ENCODE results near the gene RHEB.
"Not testable (repeated sequence)": the region's sequence is repeated elsewhere in the genome, so short reads cannot be mapped to it uniquely, and the experiment has no call there.

The RHEB gene, protein sequence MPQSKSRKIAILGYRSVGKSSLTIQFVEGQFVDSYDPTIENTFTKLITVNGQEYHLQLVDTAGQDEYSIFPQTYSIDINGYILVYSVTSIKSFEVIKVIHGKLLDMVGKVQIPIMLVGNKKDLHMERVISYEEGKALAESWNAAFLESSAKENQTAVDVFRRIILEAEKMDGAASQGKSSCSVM

GRCh38 chr7:151519765-151520418 lies at the start of gene RHEB:
Gene RHEB, minus strand, starts transcription at chr7:151519895. Its CDS starts 384 bp downstream, at chr7:151519511.
- DNase-seq (ENCODE audit: low spot score) = peak; percentile 96

GRCh38 chr7:151566897-151567320 lies 47.2 kb upstream of the RHEB start:
- peak; percentile 57 for DNase-seq (ENCODE audit: low spot score)

DNA sequence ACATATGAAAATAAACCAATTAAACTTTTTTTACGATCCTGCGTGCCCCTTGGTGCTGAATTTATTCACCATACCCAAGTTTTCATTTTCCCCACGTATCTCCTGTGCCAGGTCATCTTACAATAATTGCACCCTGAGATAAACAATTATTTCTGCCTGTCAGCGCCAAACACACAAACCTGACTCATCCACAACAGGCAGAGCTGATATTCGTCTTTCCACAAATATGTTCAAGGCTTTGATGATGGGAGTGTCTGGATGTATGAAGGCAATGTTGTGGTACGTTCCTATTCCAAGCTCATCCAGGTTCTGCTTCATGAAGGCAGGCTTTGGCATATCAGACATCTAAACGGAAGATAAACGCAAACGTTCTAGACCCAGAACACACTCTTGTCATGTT lies 45.8 kb upstream of the RHEB start:
- DNase-seq (ENCODE audit: low spot score) = no peak

GRCh38 chr7:151560243-151560642 lies 40.5 kb upstream of the RHEB start:
- DNase-seq (ENCODE audit: low spot score) = no peak

GRCh38 chr7:151559557-151560183 lies 40.0 kb upstream of the RHEB start:
- DNase-seq (ENCODE audit: low spot score) = no peak

DNA sequence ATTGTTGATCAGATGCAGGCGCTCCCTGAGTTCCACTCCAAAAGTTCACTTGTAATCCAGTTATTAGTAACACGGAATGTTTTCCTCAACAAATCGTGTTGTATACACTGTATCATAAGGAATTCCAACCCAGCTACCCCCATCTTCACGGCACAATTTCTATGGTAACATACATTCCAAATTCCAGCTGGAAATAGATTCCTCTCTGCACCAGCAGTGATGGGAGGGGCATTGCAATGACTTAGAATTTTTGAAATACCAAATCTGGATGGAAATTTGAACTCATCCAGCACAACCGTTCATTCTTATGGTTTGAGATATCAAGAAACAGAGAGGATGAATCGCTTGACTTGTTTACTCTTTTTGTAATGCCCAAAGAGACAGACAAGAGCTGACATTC lies 38.9 kb upstream of the RHEB start:
- DNase-seq (ENCODE audit: low spot score) = peak; percentile 51

DNA sequence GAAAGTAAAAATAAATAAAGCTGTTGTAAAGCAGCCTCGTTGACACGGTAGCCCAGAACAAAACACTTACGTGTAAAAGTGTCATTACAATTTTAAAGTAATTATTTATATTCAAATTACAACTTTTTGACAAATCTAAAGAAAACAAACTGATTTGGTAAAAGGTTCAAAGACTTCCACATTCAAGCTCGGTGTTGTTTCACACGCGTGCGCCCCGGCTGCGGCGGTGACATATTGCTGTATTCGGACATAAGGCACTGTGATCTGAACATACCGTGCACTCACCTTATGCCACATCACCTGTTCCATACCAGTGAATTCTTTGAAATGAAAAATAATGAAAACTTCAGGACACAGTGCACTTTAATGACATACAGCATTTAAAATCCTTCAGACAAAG lies 36.9 kb upstream of the RHEB start:
- no peak for DNase-seq (ENCODE audit: low spot score)

- no peak for DNase-seq (ENCODE audit: low spot score)
Measured at GRCh38 chr7:151553356-151553755, 33.7 kb upstream of the RHEB start.

GRCh38 chr7:151552352-151553028 lies 32.8 kb upstream of the RHEB start:
- no peak for DNase-seq (ENCODE audit: low spot score)

DNA sequence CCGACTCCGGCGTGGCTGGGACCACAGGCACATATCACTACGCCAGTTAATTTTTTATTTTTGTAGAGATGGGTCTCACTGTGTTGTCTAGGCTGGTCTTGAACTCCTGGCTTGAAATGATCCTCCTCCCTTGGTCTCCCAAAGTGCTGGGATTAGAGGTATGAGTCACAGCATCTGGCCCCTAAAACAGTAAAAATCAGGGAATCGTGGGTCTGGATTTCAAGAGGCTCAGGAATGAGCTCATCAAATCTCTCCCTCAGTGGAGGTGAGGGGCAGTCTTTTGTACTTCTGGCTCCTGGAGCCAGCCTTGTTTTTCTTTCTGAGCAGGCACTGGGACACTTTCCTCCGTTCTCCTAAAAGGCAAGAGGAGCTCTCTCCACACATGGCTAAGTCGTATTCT lies 32.1 kb upstream of the RHEB start:
- no peak for DNase-seq (ENCODE audit: low spot score)

DNA sequence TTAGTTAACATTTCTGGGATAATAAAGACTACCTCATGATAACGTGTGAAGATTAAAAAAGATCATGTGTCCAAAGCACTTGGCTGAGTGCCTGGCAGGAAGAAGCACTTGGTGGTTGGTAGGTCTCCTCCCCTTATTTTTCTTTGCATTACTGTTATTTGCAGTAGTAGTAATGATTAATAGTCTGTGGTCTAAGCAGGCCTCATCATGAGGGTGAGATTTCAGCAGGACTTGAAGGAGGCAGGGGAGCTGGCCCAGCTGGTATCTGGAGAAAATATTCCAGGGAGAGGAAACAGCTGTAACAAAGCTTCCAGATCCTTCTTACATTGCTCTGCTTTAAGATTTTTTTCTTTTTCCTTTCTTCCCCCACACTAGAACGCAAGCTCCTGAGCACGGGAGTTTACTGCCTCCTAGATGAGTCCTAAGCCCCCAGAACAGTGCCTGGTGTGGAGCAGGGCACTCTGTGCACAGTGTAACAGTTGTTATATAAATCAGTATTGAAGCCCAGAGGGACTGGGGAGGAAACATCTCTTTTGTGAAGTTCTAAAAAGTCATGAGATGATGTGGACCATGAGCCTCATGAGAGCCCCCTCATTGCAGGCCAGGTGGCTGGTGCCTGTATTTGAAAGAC lies 31.1 kb upstream of the RHEB start:
- DNase-seq (ENCODE audit: low spot score) = peak; percentile 26

GRCh38 chr7:151549644-151550043 lies 29.9 kb upstream of the RHEB start:
- no peak for DNase-seq (ENCODE audit: low spot score)

- DNase-seq (ENCODE audit: low spot score) = no peak
Measured at GRCh38 chr7:151549083-151549482, 29.4 kb upstream of the RHEB start.

- DNase-seq (ENCODE audit: low spot score) = no peak
Measured at GRCh38 chr7:151544183-151544582, 24.5 kb upstream of the RHEB start.

DNA sequence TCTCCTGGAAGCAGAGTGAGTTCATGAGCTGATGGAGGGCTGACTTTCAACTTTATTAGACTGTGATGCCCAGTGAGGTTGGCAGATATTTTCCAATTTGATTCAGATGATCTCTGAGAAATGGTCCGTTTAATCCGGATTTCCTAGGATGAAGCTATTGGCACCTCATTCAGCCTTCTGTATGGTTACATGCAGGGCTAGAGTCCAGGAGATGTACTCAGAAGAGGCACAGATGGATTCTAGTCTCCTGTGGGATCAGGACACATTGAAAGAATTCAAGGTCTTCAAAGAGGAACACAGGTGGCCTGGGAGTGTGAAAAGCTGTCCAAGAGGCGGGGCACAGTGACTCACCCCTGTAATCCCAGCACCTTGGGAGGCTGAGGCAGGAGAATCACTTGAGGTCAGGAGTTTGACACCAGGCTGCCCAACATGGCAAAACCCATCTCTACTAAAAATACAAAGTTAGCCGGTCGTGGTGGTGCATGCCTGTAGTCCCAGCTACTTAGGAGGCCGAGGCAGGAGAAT lies 23.0 kb upstream of the RHEB start:
- no peak for DNase-seq (ENCODE audit: low spot score)

DNA sequence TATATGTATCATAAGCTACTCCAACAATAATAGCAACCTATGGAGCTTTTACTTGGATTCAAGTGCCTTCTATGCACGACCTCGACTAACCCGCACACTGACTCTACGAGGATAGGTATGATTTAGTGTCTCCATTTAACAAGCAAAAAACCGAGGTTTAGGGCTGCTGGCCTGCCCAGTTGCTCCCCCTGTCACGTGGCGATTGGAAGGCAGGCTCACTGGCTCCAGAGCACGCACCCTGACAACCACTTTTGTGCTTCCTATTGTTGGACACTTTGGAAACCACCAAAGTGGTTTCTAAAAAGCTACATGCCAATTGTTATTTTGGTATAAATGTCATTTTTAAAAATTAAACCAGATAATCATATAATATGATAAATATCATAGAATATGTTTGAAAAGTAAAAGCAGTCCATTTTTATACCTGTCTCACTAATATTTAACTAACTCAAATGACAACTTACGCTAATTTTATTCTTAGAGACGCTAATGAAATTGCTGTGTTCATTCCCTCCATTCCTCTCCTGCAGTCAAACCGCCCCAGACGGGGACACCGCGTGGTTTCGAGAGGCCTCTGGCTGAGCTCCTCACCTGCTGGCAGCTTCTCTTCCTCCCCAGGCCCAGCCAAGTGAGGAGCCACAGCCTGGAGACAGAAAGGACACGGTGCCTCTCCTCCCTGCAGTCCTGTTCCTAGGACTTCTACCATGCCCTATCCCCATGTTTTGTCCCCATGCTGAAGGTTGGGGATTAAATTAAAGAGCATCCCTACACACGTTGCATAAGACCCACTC lies 22.2 kb upstream of the RHEB start:
- no peak for DNase-seq (ENCODE audit: low spot score)

GRCh38 chr7:151540146-151540545 lies 20.5 kb upstream of the RHEB start:
- no peak for DNase-seq (ENCODE audit: low spot score)

GRCh38 chr7:151539088-151539671 lies 19.5 kb upstream of the RHEB start:
- DNase-seq (ENCODE audit: low spot score) = peak; percentile 22

GRCh38 chr7:151537818-151538561 lies 18.3 kb upstream of the RHEB start:
- no peak for DNase-seq (ENCODE audit: low spot score)

GRCh38 chr7:151536178-151536577 lies 16.5 kb upstream of the RHEB start:
- not testable (repeated sequence) for DNase-seq (ENCODE audit: low spot score)

All from AG08396 (cell line).